IPS DF 19.7 (cell line): ENCODE data around the gene CHRNB4.
"Not testable (repeated sequence)": the region's sequence is repeated elsewhere in the genome, so short reads cannot be mapped to it uniquely, and the experiment has no call there.

Experiments used
- DNase-seq: peaks from one replicate; pipeline ENCODE4 v3.0.0-alpha.2; 2013; ENCODE audit warnings: low read depth, low spot score

The CHRNB4 gene

GRCh38 chr15:78641102-78641748 is at the start of gene CHRNB4:
CHRNB4 (minus strand) TSS chr15:78641210; CDS start chr15:78641133, 77 bp downstream.
- DNase-seq = peak; percentile 84

- no peak for DNase-seq
These were observed 48.6 kb upstream of the CHRNB4 start for GRCh38 chr15:78689626-78690025.

GRCh38 chr15:78685925-78686324 is 44.9 kb upstream of the CHRNB4 start:
- DNase-seq = no peak

- DNase-seq = no peak
These were observed 44.3 kb upstream of the CHRNB4 start for GRCh38 chr15:78685159-78685921.

- DNase-seq = no peak
These were observed 43.6 kb upstream of the CHRNB4 start for GRCh38 chr15:78684657-78685056.

GRCh38 chr15:78683599-78683998 is 42.6 kb upstream of the CHRNB4 start:
- not testable (repeated sequence) for DNase-seq

- DNase-seq = no peak
These were observed 41.8 kb upstream of the CHRNB4 start for GRCh38 chr15:78682693-78683410.

- no peak for DNase-seq
These were observed 41.1 kb upstream of the CHRNB4 start for GRCh38 chr15:78682004-78682651.

- no peak for DNase-seq
These were observed 40.4 kb upstream of the CHRNB4 start for GRCh38 chr15:78681281-78682003.

GRCh38 chr15:78680431-78681075 is 39.5 kb upstream of the CHRNB4 start:
- DNase-seq = no peak

GRCh38 chr15:78679089-78679511 is 38.1 kb upstream of the CHRNB4 start:
- no peak for DNase-seq

GRCh38 chr15:78676424-78677110 is 35.6 kb upstream of the CHRNB4 start:
- DNase-seq = peak; percentile 20

- DNase-seq = no peak
These were observed 34.8 kb upstream of the CHRNB4 start for GRCh38 chr15:78675617-78676360.

GRCh38 chr15:78675206-78675605 is 34.2 kb upstream of the CHRNB4 start:
- no peak for DNase-seq

- DNase-seq = no peak
These were observed 33.0 kb upstream of the CHRNB4 start for GRCh38 chr15:78673917-78674444.

- DNase-seq = no peak
These were observed 32.5 kb upstream of the CHRNB4 start for GRCh38 chr15:78673476-78673875.

- DNase-seq = no peak
These were observed 31.4 kb upstream of the CHRNB4 start for GRCh38 chr15:78672285-78673014.

GRCh38 chr15:78671626-78672211 is 30.7 kb upstream of the CHRNB4 start:
- peak; percentile 45 for DNase-seq
